ENCODE results near the gene SERPINA9.
A peak's percentile ranks its signal among the peaks of the same experiment; 100 is the strongest.

Gene SERPINA9

GRCh38 chr14:94480809-94481208 lies 4.8 kb upstream of the SERPINA9 start:
- TF ChIP-seq Cebpa-rat (IDR thresholded peaks at IDR 0.05) = no peak
- Histone ChIP-seq H3K4me1 (peaks cover 9% of the 10 kb centered on the region), H3K9ac (no peak overlapping the region), H4K20me1 (no peaks in the 10 kb centered on the region), H3K27me3 (no peaks in the 10 kb centered on the region), H3K9me3 (peaks cover 22% of the 10 kb centered on the region), H3K36me3 (no peaks in the 10 kb centered on the region), H3K27ac (no peak overlapping the region), H3K4me3 (no peak overlapping the region), H3K4me2 (no peak overlapping the region)

GRCh38 chr14:94478420-94478819 lies 2.4 kb upstream of the SERPINA9 start:
- Histone ChIP-seq H3K9ac (no peak overlapping the region), H3K27ac (no peak overlapping the region), H3K4me3 (no peak overlapping the region), H3K9me3 (peaks cover 22% of the 10 kb centered on the region), H3K4me1 (peaks cover 6% of the 10 kb centered on the region), H3K4me2 (no peak overlapping the region), H4K20me1 (no peaks in the 10 kb centered on the region), H3K36me3 (no peaks in the 10 kb centered on the region), H3K27me3 (no peaks in the 10 kb centered on the region)
- no peak for TF ChIP-seq Cebpa-rat (IDR thresholded peaks at IDR 0.05)

GRCh38 chr14:94474581-94475031 lies 1.4 kb downstream of the SERPINA9 start:
- Histone ChIP-seq H3K4me1 (no peaks in the 10 kb centered on the region), H3K27ac (no peak overlapping the region)

DNA sequence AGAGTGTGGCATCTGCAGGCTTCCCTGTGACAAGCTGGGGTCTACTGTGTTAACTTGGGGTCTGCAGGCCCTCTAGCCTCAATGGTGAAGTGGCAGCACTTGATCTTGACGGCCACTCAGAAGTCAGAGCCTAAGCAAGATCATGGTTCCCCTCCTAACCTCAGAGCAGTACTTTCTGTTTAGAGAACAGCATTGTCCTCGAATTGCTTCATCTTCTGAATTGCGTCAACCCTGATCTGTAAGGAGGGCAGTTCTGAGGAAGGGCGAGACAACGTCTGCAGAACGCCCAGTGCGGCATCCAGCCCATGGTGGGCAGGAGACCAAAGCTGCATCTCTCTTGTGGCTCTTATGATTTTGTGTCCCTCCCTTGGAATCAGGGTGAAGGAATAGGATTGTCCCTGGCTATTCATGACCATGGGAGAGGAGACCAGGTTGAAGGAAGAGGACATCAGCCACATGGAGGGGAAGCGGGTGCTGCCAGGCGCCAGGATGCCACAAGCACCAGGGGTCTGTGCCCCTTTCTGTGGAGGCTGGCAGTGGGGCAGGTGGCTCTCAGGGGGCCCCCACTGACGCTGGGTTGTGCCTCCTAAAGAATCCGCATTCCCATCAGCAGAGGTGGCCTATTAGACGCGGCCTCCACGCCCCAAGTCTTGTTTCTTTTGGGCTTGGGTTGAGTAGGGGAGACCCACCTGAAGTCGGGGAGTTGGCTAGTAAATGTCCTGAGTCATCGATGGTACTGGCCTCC lies 2.2 kb downstream of the SERPINA9 start:
- H3K4me1 ChIP-seq = no peaks in the 10 kb centered on the region
- no peak overlapping the region for H3K4me3 ChIP-seq
- H3K27ac ChIP-seq = no peak overlapping the region
- H3K9ac ChIP-seq = no peak overlapping the region
- no peak for TF ChIP-seq Cebpa-rat (IDR thresholded peaks at IDR 0.05)
- H3K4me2 ChIP-seq = no peak overlapping the region
- peaks cover 12% of the 10 kb centered on the region for H3K9me3 ChIP-seq
- no peaks in the 10 kb centered on the region for H3K27me3 ChIP-seq
- H3K36me3 ChIP-seq = no peaks in the 10 kb centered on the region
- no peaks in the 10 kb centered on the region for H4K20me1 ChIP-seq

More at GRCh38 chr14:94474581-94475031, 1.4 kb downstream of the SERPINA9 start:
- no peak for TF ChIP-seq Cebpa-rat (IDR thresholded peaks at IDR 0.05)
- Histone ChIP-seq H4K20me1 (no peaks in the 10 kb centered on the region), H3K9ac (no peak overlapping the region), H3K36me3 (no peaks in the 10 kb centered on the region), H3K27me3 (no peaks in the 10 kb centered on the region), H3K4me3 (no peak overlapping the region), H3K9me3 (peaks cover 19% of the 10 kb centered on the region), H3K4me2 (no peak overlapping the region)

GRCh38 chr14:94472842-94473241 lies 3.2 kb downstream of the SERPINA9 start:
- no peak for TF ChIP-seq Cebpa-rat (IDR thresholded peaks at IDR 0.05)
- H4K20me1 ChIP-seq = no peaks in the 10 kb centered on the region
- no peak overlapping the region for H3K9ac ChIP-seq
- peaks cover 4% of the 10 kb centered on the region; the same call in 1 of the 2 replicates for H3K9me3 ChIP-seq
- H3K36me3 ChIP-seq = no peaks in the 10 kb centered on the region
- no peaks in the 10 kb centered on the region for H3K4me1 ChIP-seq
- no peaks in the 10 kb centered on the region for H3K27me3 ChIP-seq
- H3K4me3 ChIP-seq = no peak overlapping the region
- H3K27ac ChIP-seq = no peak overlapping the region
- H3K4me2 ChIP-seq = peak overlapping the region; percentile 30; the same call in 1 of the 2 replicates

DNA sequence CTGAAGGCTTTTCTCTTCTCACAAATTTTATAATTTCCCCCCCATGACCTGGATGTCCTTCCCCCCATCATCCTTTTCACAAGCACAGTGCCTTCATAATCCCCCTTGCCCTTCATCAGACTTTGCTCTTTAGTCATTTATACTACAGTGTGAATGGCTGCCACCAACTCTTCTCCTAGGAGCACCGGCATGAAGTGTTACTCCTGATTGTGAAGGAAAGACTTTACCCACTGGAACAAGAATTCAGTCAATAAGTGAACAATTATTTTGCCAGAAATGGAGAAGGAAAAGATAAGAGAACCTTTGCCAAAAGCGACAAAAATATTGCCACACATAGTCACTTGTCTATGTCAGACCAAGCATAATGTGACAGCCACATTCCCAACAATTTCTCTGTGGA lies 5.0 kb downstream of the SERPINA9 start:
- Histone ChIP-seq H3K9ac (no peak overlapping the region), H3K27ac (no peak overlapping the region), H3K9me3 (no peaks in the 10 kb centered on the region), H3K27me3 (no peaks in the 10 kb centered on the region), H3K4me2 (no peak overlapping the region), H3K4me1 (no peaks in the 10 kb centered on the region), H3K4me3 (no peak overlapping the region), H4K20me1 (no peaks in the 10 kb centered on the region), H3K36me3 (no peaks in the 10 kb centered on the region)
- TF ChIP-seq Cebpa-rat (IDR thresholded peaks at IDR 0.05) = no peak

DNA sequence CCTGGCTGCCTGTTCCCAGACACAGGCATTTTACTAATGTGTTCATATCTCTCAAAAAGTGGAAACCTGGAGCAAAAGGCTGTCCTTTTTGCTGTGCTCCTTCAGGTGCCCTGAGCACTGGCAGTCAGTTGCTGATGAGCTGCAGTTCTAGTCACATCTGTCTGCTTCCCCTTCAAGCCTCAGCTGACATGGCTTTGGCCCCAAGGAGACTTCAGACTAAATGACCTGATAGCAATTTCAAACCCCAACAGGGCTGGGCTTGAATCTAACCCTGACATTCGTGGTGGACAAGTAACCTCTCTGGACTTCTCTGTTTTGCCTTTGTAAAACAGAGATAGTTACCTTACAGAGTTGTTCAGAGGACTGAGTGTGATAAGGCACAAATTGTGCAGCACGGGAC lies 5.7 kb downstream of the SERPINA9 start:
- no peaks in the 10 kb centered on the region for H3K4me1 ChIP-seq
- no peaks in the 10 kb centered on the region for H4K20me1 ChIP-seq

DNA sequence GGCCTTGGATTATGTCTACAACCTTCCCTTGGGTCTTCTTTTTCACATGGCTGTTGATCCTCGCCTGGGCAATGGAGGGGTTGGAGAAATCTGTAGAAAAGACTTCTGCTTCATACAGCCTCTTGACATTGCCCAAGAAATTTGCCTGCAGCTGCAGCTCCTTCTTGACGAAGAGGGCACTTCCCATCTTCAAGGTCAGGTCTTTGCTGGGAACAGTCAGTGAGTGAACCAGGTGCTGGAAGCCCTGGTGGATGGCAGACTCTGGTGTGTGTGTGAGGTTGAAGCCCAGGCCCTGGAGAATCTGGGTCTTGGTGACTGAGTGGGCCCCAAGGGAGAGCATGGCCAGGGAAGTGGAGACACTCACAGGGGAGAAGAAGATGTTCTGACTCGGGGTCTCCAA lies 6.7 kb downstream of the SERPINA9 start:
- no peaks in the 10 kb centered on the region for H3K36me3 ChIP-seq
- H3K9me3 ChIP-seq = peaks cover 17% of the 10 kb centered on the region
- no peaks in the 10 kb centered on the region for H4K20me1 ChIP-seq
- no peak overlapping the region for H3K4me3 ChIP-seq
- no peak for TF ChIP-seq Cebpa-rat (IDR thresholded peaks at IDR 0.05)
- H3K27me3 ChIP-seq = no peaks in the 10 kb centered on the region
- H3K27ac ChIP-seq = no peak overlapping the region
- no peaks in the 10 kb centered on the region for H3K4me1 ChIP-seq
- no peak overlapping the region for H3K4me2 ChIP-seq
- no peak overlapping the region for H3K9ac ChIP-seq

More for the DNA sequence above, 5.7 kb downstream of the SERPINA9 start:
- no peak overlapping the region for H3K4me2 ChIP-seq
- peaks cover 6% of the 10 kb centered on the region; the same call in 1 of the 2 replicates for H3K9me3 ChIP-seq
- H3K27ac ChIP-seq = no peak overlapping the region
- H3K36me3 ChIP-seq = no peaks in the 10 kb centered on the region
- H3K9ac ChIP-seq = no peak overlapping the region
- H3K4me3 ChIP-seq = no peak overlapping the region
- H3K27me3 ChIP-seq = no peaks in the 10 kb centered on the region
- TF ChIP-seq Cebpa-rat (IDR thresholded peaks at IDR 0.05) = no peak

GRCh38 chr14:94467728-94468520 lies 8.1 kb downstream of the SERPINA9 start:
- Histone ChIP-seq H3K9ac (no peak overlapping the region), H3K27ac (no peak overlapping the region), H4K20me1 (no peaks in the 10 kb centered on the region), H3K4me3 (no peak overlapping the region), H3K9me3 (peaks cover 19% of the 10 kb centered on the region), H3K4me1 (no peaks in the 10 kb centered on the region), H3K4me2 (no peak overlapping the region), H3K27me3 (no peaks in the 10 kb centered on the region), H3K36me3 (no peaks in the 10 kb centered on the region)
- no peak for TF ChIP-seq Cebpa-rat (IDR thresholded peaks at IDR 0.05)

Measured in BLaER1 (cell line).